HG03460 (cell line): Measurements from ENCODE around the gene MPRIP.
"Not testable (repeated sequence)": the region's sequence is repeated elsewhere in the genome, so short reads cannot be mapped to it uniquely, and the experiment has no call there.

Source experiments
- ATAC-seq: cut with Tn5 transposase; IDR thresholded peaks from one replicate; pipeline ENCODE4 v1.9.1; 2021; ENCODE audit not compliant: unreplicated experiment

The MPRIP gene

DNA sequence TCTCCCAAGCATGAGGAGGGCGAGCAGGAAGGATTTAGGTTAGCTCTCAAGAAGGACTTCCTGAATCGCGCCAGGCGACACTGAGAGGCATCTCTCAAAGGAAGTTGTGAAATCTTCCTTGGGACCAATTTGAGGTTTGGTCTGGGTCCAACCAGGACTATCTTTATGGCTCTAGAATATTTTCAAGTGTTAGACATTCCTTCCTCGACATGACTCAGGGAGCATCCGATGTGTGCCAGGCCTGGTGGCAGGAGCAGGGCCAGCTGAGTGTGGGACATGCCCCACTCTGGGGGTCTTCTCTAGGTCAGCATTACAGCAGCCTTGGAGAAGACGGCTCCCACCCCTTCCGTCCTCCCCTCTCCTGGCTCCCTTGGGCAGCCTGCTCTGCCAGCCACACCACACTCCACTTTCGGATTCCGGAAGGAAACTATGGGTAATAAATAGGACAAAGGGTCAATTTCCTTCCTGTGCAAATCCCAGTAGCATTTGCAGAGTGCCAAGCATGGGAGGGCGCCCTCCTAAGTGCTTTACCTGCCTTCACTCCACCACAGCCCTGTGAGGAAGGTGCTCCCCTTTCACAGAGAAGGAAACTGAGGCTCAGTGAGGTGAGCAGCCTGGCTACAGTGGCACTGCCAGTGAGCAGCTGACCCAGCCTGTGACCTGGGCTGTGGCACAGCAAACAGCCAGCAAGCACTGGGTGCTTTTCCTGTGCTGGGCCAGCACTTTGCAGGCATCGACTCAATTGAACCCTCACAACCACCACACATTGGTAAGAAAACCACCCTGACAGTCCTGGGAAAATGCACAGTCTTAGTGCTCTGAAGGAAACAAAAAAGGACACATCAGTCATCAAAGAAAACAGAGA, 31.0 kb upstream of the MPRIP start:
- ATAC-seq, result not testable (repeated sequence)

DNA sequence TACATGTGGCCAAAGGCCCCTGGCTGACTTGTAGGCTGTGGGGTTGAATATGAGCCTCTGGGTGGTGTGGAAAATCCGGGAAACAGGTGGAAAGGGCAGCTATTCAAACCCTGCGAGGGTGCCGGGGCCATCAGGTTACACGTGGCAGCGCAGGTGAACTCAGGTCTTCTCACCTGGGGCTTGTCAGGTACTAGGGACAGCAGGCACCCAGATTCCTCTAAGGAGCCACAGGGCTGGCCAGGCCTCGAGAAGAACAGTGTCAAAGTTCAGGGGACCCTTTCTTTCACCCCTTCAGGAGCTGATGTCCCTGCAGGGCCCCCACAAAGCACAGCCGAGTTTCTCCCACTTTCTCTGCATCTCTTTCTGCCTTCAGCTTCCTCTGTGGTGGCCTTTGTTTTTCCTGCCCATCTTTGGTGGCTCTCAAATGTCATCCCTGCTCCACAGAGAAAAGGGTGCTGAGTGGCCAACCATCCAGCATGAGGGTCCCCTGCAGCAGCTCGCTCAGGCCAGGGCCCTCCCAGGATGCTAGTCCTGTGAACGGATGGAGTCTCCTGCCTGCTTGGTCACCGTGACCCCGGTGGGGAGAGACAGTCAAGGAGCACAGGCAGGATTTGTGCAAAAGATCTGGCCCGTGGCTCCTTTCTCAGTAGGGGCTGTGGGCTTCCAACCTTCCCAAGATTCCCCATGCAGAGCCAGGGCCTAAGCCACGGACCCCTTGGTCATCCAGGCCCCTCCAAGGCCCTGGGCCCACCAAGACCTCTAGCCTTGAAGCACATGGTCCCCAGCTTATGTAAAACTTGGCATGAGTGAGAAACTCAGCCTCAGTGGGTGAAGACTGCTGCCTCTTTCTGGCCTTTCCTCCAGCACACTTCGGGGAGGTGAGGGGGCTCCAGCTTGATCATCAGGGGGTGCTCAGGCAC, 28.2 kb upstream of the MPRIP start:
- not testable (repeated sequence) for ATAC-seq

DNA sequence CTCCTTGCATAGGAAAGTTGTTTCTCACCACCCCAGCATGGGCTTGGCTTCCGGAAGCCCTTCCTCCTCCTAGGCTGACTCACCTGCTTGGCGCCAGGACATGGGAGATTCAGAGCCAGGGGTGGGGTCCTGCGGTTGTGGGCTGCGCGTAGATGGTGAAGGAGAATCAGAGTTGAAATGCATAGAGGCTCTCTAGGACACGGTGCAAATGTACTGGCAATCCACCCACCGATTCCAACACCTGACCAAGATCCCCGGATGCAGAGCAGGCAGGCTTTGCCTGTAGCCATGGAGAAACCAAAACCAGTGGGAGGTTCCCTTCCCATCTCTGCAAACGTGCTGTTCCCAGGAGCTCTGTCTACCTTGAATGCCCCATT, 27.5 kb upstream of the MPRIP start:
- not testable (repeated sequence) for ATAC-seq

DNA sequence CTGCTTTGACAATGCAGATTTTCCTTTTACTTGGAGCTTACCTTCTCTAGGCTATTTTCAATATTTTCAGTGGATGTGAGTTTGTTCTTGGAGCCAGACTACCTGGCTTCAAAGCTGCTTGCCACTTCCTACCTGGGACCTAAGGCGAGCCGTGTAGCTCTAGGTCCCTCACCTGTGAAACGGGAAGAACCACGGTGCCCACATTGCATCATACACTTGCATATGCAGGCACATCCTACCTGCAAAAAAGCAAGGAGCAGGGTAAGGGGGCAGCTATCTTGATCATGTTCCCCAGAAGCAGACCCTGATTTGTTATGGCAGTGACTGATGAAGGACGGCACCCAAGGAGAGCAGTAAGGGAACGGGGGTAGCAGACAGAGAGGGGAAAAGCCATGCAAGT, 27.0 kb upstream of the MPRIP start:
- no peak for ATAC-seq

DNA sequence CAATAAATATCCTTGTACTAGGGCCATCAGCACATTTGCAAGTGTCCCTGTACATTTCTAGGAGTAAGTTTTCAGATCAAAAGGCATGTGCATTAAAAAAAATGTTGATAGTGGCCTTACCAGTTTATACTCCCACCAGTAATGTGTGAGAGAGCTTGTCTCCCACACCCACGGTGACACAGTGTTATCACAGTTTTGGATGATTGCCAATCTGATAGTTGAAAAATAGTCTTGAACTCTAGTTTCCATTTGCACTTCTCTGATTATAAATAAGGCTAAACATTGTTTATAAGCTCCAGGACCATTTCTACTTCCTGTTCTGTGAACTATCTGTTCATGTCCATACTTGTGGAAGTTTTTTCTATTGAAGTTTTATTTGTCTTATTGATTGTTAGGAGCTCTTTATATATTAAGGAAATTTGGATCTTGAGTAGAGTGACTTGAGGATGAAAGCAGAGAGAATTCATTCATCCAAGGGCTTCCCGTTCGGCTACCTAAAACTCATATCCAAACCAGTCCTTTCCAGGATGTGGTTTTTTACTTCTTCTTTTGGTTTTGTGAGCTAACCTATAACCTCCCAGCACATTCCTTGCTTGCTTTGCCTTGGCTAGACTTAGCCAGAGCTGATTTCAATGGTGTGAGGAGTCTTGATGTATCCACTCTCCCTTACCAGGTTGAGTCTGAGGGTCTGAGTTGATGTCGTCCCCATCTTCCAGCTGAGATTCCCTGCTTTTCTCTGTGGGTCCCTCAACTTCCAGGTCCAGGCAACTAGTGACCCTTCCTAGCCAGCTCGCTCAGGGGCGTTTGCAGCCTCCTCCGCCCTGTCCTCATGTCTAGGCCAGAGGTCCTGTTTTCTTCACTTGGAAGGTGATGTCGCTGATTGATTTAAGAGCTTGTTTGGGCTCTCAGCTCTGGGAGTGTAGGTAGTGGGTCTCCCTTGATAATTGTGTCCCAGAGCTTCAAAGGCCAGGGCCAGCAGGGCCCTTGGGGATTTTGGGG, 25.8 kb upstream of the MPRIP start:
- not testable (repeated sequence) for ATAC-seq

DNA sequence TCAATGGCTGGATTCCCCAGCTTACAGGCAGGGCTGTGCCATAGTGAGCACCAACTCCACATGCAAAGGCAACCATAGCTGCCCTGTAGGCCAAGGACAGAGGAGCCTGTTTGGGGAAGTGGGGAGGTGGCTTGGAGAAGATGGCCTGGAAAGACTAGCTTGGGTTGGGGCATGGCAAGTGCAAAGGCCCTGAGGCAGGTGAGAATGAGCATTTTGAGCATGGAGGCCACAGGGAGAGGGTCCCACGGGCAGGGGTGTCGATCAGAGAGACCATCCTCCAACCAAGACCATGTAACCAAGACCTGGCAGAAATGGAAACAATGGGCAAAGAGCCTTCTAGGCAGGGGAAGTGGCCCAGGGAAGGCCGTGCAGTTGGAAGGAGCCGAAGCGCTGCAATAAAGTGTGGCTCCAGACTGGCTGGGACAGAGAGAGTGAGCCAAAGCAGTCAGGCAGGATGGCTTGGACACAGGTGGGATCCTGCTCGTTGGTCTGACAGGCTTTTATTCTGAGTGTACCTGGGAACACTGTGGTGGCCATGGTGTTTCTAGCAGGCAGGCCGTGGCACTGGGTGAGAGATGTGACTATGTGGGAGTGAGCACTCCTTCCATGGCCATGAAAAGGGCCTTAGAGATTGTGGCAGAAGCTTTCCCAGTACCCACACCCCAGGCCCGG, 24.8 kb upstream of the MPRIP start:
- ATAC-seq, result no peak

DNA sequence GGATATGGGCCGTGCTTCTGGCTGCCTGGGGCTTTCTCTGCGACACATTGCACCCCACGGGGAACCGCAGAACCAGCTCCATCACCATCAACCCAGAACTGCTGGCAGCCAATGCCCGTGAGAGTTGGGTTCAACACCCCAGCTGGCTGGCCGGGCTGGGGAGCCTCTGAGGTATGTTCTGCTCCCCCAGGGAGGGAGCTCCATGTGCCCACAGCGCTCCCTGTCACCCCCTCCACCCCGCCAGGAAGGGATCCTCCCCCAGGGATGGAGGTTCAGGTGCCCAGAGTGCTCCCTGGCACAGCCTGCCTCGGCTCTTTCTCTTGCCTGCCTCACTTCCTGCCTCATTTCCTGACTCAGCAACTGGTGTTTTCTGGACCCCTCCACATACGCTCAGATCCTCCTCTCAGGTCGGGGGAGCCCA, 24.2 kb upstream of the MPRIP start:
- no peak for ATAC-seq

DNA sequence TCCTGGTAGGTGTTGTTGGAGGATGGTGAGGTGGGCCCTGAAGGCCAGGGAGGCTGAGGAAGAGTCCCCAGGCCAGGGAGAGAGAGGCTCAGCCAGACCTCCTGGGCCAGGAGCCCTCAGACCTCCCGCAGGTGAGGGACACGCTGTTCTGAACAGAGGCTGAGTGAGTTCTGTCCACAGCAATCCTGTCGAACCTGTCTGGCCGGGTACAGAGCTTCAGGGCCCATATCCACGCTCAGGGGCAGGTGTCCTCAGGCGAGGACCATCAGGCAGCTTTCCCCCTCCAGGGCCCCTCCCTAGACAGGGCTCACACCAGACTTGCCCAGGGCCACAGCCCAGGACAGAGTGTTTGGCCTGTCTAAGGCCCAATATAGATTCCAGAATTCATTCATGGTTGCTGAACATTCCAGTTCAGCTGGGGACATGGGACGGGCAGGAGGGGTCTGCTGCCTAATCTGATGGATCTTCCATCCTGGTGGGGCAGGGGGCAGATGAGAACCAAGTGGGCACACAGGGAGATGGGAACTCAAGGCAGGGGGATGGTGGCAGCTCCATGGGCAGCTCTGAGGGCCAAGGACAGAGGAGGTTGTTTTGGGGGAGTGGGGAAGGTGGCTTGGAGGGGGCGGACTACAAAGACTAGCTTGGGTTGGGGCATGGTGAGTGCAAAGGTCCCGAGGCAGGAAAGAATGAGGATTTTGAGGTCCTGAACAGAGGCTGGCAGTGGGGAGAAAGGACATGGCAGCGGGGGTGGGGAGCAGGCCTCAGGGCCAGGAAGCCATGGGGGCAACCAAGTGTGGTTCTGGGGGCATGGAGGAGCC, 23.4 kb upstream of the MPRIP start:
- ATAC-seq, result no peak

DNA sequence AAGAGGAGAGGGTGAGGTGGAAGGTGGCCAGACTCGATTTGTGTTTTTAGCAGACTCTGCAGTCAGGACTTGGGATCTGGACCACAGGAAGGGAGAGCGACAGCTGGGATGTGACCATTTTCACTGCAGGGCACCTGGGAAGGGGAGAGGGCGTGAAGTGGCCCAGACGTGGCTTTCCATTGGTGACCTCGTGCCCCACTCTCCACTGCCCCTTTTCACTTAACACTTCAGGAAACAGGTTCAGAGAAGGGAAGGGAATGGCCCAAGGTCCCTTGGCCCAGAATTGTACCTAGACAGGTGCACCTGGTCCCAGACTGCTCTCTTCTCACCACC, 22.9 kb upstream of the MPRIP start:
- ATAC-seq, result no peak

DNA sequence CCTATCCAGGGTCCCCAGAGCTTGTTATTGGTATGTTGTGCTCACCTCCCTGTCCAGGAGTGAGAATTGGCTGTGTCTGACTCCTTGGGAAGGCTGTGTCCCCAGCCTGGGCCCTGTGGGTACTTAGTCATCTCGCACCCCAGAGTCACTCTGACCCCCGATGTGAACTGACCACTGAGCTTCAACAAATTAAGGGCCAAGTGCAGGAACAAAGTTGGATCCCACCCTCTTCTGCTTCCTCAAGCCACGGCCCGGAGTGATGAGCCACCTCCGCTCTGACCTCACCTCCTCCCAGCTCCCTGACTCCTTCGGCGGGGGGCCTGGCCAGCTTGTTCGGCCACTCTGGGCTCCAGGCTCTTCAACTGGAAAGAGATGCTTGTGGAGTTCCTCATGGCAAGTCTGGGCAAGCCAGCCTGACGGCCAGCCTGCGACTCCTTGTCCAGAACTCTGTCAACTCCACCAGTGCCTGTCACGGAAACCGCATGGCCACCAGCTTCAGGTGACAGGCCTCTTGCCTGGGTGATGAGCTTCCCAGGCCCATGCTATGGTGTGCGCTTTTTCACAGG, 22.3 kb upstream of the MPRIP start:
- ATAC-seq, result no peak

DNA sequence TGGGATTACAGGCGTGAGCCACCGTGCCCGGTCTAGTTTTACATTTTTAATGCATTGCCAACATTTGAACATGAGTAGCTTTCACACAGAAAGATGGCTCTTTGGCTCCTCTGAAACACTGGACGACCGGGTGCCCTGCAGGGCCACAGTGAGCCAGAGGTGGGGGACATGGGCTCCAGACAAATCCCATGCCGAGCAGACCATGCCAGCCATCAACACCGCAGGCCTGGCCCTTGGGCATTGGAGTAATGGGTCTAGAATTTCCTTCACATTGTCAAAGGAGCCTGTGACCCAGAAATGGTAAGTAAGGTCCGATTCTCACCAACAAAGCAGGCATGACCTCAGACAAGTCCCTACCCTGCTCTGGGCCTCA, 21.4 kb upstream of the MPRIP start:
- no peak for ATAC-seq

DNA sequence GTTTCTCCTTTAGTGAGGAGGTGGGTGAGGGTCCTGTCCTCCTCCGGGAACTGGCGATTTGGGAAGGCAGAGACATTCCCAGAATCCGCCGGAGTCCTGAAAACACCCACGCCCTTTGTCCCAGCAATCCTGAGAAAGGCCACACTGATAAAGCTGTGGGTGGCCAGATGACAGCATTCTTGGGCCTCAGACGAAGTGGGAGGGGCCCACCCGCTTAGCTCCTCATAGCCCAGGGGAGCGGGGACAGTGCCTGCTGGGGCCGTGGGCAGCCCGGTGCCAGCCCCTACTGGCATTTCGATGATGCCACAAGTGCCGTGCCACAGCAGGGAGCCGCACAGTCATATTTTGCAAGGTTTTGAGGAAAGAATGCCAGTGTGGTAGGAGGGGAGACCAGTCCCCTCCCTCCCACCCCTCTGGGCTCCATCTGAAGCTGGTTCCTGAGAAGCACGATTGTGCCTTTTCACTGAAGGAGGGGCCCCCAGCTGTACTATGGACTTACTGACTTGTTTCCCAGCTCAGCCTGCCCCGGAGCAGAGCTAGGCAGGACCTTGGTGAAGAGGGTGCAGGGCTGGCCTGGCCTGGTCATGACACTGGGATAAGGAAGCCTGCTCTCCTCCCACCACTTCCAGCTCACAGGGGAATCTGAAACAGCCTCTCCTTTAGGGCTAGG, 20.9 kb upstream of the MPRIP start:
- no peak for ATAC-seq

DNA sequence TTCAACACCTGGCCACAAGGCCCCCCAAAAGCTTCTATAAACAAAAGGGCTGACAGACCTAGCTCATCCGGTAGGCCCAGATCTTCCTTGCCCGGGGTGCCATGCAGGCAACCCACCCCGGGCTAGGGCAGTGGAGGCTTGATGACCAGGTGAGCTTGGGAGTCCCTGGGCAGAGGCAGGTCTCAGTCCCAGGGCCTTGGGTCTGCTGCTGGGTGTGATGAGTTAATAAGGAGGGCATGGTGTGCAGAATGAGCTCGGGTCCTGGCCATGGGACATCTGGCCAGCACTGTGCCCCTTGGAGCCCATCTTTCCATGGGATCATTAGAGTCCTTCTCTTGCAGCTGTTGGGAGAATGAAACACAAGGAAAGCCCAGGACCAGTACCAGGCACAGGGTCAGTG, 20.2 kb upstream of the MPRIP start:
- no peak for ATAC-seq

DNA sequence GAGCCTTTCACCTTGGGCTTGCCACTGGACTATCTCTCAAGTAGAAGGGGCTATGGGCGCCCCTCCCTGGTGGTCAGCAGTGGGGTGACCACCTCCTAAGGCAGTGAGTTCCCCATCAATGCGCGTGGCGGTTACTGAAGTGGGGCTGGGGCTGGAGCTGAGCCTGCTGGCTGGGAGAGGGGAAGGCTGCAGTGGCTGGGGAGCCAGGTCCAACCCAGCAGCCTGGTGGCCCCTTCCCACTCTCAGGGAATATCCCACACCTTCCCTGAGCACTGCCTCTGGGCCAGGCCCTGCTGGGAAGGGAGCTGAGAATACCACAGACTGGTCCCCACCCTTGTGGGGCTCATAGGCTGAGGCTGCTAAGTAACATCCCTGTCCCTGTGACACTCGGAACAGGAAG, 19.8 kb upstream of the MPRIP start:
- no peak for ATAC-seq

DNA sequence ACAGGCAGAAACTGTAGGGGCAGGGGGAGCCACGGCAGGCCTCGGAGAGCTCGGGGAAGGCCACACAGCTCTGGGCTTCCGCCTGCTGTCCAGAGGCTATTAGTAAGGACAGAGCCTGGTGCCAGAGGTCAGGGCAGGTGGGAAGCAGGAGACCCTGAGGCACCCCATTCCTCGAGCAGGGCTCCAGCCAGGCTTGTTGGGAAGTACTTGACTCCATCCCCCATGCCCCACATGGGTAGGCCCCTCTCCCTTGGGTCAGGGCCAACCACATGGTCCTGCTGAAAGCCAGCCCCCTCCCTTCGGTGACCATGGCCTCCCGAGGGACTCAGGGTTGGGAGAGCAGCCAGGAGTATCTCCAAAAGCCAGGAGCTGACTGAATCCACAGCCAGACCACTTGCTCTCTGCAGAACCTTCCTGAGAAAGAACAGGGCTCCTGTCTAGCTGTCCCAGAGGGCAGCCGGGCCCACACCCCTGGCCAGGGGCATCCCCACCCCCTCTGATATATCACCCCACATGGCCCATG, 17.4 kb upstream of the MPRIP start:
- ATAC-seq, result no peak

DNA sequence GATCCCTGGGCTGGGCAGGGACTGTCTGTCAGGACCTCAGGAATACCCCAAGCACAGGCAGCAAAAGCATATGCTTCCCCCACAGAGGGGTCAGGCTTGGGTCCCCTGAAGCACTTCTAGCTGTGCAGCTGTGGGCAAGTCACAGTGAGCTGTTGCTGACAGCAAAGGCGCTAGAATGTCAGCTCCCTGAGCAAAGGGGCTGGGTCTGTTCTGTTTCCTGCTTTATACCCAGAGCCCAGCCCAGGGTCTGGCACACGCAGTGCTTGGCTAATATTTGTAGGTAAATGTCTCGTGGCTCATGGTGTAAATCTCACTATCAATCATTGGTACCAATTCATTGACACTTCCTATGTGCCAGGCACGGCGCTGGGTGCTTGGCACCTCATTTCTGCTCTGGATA, 16.6 kb upstream of the MPRIP start:
- no peak for ATAC-seq

DNA sequence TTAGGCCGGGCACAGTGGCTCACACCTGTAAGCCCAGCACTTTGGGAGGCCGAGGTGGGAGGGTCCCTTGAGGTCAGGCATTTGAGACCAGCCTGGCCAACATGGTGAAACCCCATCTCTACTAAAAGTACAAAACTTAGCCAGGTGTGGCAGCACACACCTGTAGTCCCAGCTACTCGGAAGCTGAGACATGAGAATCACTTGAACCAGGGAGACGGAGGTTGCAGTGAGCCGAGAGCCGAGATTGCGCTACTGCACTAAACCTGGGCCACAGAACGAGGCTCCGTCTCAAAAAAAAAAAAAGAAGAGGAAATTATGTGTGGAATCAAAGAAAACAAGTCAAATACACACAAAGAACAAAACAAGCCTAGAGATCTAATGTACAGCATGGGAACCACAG, 16.1 kb upstream of the MPRIP start:
- ATAC-seq, result no peak

DNA sequence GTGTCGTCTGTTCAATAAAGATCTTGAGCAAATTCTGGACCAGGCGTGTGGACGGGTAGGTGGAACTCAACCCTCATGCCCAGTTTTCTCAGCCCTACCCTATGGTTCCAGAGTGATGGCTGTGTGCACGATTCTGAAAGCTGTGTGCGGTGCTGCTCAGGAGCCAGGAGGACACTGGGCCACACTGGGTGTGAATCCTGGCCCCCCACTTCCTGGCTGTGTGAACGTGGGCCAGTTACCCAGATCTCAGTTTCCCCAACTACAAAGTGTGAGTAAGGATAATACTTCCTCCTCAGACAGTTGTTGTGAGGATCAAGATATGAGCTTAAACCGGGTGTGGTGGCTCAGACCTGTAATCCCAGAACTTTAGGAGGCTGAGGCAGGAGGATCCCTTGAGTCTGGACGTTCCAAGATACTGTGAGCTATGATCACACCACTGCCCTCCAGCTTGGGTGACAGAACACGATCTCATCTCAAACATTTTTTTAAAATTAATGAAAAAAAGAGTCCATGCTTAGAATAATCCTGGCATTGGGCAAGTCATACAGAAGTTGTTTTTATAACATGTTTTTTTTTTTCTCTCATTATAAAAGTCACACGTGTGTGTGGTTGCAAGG, 14.7 kb upstream of the MPRIP start:
- no peak for ATAC-seq
